DMS53 treated with DMSO at 0.1 percent for 48 hours (cell line): ENCODE results near the gene RAB42.
A peak's percentile ranks its signal among the peaks of the same experiment; 100 is the strongest.
"Not testable (repeated sequence)": the region's sequence is repeated elsewhere in the genome, so short reads cannot be mapped to it uniquely, and the experiment has no call there.

Source experiments
- DNase-seq: peaks from one replicate; lab custom pipeline; 2025; ENCODE audit not compliant: unreplicated experiment; lab: John Stamatoyannopoulos, UW

RAB42 gene

GRCh38 chr1:28591708-28592320 lies at the start of gene RAB42:
Gene RAB42, plus strand, starts transcription at chr1:28592265. Its CDS starts 247 bp downstream, at chr1:28592512.
- no peak for DNase-seq

- DNase-seq, result no peak
Observed at GRCh38 chr1:28545246-28545628, 46.8 kb upstream of the RAB42 start.

DNA sequence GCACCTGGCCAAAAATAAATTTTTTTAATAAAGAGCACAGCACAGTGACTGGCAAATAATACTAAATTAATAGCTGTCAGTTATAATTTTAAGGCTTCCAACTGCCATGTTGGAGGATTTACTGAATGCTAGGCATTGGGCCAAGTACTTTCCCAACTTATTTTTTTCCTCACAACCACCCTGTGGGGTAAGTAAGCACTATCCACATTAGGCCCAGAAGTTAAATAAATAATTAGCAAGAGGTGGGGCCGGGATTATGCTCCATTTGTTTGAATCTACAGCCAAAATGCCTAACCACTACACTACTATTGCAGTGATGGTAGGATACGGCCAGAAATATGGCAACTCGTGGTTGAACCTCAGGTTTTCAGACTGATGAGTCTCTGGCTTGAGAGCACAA lies 43.7 kb upstream of the RAB42 start:
- DNase-seq, result no peak

GRCh38 chr1:28551381-28551780 lies 40.7 kb upstream of the RAB42 start:
- no peak for DNase-seq

DNA sequence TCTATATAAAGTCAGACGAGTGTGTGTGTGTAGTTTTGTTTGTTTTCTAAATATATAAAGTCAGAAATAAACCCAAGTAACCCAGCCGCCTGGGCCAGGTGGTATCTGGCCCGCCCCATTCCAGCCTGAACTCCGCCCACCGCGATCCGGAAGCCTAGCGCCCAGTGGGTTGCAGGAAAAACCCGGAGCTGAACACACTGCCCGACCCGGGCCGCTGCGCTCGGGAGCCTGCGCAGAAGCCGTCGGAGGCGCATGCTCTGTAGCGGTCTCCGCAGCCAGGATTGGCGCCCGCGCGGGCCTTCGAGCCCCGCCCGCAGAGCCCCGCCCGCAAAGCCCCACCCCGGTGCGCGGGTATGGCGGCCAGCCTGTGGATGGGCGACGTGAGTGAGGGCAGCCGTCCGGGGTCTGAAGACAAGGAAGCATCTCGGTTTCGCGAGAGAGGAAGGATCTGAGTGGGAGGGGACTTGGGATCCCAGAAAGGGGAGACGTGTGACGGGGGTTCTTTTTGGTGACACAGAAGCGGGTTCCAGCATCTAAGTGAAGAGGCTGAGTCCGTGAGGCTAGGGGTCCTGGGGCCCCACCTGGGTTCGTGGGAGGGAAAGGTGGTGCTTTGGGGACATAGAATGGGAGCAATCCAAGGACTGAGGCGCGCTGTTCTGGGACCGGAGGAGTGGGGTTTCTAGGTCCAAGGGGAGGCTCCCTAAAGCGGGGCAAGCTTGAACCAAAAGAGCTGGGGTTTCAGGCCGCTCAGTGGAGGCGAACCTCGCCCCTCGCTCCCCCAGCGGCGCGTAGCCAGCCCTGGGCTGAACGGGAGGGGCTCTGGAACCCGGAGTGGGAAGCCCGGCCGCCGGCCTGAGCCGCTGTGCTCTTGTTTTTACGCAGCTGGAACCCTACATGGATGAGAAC lies 39.1 kb upstream of the RAB42 start, which contains the start of gene TRNAU1AP:
TSS of gene TRNAU1AP (plus strand) at position 328 of the 906 bp plus-strand sequence. CDS start at position 354, 26 bp downstream.
- DNase-seq, result peak; percentile 89

GRCh38 chr1:28560886-28561285 lies 31.2 kb upstream of the RAB42 start:
- DNase-seq, result no peak

- DNase-seq, result no peak
Observed at GRCh38 chr1:28564310-28564709, 27.8 kb upstream of the RAB42 start.

- DNase-seq, result no peak
Observed at GRCh38 chr1:28565040-28565439, 27.0 kb upstream of the RAB42 start.

DNA sequence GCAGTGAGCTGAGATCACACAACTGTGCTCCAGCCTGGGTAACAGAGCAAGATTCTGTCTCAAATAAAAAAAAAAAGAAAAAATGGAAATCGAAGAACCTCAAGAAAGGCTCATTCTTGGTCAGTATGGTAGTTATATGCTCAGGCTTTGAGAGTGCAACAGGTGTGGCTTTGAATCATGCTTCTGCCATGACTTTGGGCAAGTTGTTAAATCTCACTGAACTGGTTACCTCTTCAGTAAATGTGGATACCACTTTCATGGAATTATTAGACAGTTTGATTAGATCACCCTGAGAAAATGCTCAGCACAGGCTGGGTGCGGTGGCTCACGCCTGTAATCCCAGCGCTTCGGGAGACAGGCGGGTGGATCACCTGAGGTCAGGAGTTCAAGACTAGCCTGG lies 26.3 kb upstream of the RAB42 start:
- DNase-seq, result no peak

GRCh38 chr1:28566931-28567330 lies 25.1 kb upstream of the RAB42 start:
- no peak for DNase-seq

- no peak for DNase-seq
Observed at GRCh38 chr1:28571911-28572310, 20.2 kb upstream of the RAB42 start.

DNA sequence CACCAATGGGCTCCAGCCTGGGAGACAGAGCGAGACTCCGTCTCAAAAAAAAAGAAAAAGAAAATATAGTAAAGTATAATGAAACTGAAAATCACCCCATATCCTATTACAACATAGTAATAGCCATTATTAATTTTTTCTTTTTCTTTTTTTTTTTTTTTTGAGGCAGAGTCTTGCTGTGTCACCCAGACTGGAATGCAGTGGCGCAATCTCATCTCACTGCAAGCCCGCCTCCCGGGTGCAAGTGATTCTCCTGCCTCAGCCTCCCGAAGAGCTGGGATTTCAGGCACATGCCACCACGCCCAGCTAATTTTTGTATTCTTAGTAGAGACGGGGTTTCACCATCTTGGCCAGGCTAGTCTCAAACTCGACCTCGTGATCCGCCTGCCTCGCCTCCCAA lies 19.2 kb upstream of the RAB42 start:
- DNase-seq, result not testable (repeated sequence)

DNA sequence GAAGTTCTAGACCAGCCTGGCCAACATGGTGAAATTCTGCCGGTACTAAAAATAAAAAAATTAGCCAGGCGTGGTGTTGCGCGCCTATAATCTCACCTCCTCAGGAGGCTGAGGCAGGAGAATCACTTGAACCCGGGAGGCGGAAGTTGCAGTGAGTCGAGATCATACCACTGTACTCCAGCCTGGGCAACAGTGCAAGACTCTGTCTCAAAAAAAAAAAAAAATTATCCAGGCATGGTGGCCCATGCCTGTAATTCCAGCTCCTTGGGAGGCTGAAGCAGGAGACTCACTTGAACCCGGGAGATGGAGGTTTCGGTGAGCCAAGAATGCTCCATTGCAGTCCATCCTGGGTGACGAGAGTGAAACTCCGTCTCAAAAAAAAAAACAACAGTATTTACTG lies 18.5 kb upstream of the RAB42 start:
- no peak for DNase-seq

- no peak for DNase-seq
Observed at GRCh38 chr1:28577052-28577678, 14.9 kb upstream of the RAB42 start.

- no peak for DNase-seq
Observed at GRCh38 chr1:28577738-28578536, 14.1 kb upstream of the RAB42 start.

DNA sequence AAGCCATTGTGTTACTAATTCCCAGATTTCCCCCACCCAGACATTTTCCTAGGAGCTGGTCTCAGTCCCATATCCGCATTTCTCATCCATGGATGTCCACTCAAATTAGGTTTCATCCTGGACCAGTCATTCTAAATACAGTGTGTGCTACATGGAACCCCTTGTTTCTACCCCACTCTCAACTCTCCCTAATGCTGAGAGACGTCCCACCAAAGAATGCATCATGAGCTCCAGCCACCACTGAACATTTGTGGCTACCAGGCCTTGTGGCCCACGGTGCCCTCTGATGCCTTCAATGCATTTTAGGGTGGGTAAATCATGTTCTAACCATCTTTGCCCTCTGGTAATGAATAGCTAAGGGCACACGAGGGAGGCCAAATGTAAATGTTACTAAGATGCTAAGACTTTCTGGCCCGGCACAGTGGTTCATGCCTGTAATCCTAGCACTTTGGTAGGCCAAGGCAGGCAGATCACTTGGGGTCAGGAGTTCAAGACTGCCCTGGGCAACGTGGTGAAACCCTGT lies 13.3 kb upstream of the RAB42 start:
- no peak for DNase-seq

- no peak for DNase-seq
Observed at GRCh38 chr1:28579401-28579800, 12.7 kb upstream of the RAB42 start.

GRCh38 chr1:28580722-28581530 lies 11.1 kb upstream of the RAB42 start:
- DNase-seq, result peak; percentile 67

- peak; percentile 92 for DNase-seq
Observed at GRCh38 chr1:28581531-28582247, 10.4 kb upstream of the RAB42 start.
